ENCODE results near the gene SHB.

DNA sequence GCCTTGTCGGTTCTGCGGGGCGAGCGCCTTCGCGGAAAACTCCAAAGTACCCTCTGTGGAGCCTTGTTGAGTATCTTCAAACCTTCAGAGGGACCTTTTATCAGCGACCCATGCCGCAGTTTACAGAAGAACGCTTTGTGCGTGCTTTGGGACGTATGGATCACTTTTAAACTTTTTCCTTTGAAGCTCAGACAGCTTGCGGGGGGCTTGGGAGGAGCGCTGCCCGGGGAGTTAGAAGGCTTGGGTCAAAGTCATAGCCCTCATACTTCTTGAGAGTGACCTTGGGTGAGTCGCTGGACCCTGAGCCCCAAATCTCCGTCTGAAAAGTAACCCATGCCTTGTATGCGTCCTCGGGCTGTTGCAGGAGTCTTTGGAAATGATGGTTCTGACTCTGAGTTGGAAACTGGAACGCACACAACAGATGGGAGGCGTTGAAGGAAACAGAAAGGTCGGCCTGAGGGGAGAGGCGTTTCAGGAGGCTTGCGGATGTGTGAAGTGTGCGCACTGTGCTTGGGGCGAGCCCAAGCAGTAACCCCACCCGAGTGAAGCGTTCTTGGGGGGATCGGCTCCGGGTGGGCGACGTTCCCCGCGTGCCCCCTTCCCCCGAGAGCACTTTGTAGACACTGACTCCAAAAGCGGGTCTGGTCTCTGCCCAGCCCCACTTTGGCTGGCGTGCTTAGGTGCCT, 164.4 kb downstream of the SHB start:
- TF ChIP-seq, protein P1, sequence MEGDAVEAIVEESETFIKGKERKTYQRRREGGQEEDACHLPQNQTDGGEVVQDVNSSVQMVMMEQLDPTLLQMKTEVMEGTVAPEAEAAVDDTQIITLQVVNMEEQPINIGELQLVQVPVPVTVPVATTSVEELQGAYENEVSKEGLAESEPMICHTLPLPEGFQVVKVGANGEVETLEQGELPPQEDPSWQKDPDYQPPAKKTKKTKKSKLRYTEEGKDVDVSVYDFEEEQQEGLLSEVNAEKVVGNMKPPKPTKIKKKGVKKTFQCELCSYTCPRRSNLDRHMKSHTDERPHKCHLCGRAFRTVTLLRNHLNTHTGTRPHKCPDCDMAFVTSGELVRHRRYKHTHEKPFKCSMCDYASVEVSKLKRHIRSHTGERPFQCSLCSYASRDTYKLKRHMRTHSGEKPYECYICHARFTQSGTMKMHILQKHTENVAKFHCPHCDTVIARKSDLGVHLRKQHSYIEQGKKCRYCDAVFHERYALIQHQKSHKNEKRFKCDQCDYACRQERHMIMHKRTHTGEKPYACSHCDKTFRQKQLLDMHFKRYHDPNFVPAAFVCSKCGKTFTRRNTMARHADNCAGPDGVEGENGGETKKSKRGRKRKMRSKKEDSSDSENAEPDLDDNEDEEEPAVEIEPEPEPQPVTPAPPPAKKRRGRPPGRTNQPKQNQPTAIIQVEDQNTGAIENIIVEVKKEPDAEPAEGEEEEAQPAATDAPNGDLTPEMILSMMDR (IDR thresholded peaks at IDR 0.05), result no peak
- TF ChIP-seq POLR2A (IDR thresholded peaks at IDR 0.05), result no peak
- TF ChIP-seq POLR2AphosphoS5 (IDR thresholded peaks at IDR 0.05), result no peak

All from prostate gland (tissue), 2 donors.